LHCN-M2 (cell line): ENCODE results near the gene JAKMIP3. TPM values are rescaled to one million over a fixed set of nuclear protein-coding genes. Genes with fewer than 3 reads are reported as not detected.

Experiments used
- DNase-seq: peaks from one replicate; pipeline ENCODE4 v3.0.0-alpha.2; 2012; ENCODE audit warnings: low read depth
- total RNA-seq: library from RNA; depleted of rRNA; stranded (reverse); fragments of >200 nt; gene quantifications from 2 replicates; pipeline ENCODE4 v1.2.3, GENCODE V29; 2014

The JAKMIP3 gene
- total RNA-seq, 1 experiment from 2014 or later: not detected

GRCh38 chr10:132097609-132098377 lies 32.0 kb downstream of the JAKMIP3 start:
- DNase-seq: no peak

GRCh38 chr10:132098539-132099388 lies 33.0 kb downstream of the JAKMIP3 start:
- DNase-seq: no peak

DNA sequence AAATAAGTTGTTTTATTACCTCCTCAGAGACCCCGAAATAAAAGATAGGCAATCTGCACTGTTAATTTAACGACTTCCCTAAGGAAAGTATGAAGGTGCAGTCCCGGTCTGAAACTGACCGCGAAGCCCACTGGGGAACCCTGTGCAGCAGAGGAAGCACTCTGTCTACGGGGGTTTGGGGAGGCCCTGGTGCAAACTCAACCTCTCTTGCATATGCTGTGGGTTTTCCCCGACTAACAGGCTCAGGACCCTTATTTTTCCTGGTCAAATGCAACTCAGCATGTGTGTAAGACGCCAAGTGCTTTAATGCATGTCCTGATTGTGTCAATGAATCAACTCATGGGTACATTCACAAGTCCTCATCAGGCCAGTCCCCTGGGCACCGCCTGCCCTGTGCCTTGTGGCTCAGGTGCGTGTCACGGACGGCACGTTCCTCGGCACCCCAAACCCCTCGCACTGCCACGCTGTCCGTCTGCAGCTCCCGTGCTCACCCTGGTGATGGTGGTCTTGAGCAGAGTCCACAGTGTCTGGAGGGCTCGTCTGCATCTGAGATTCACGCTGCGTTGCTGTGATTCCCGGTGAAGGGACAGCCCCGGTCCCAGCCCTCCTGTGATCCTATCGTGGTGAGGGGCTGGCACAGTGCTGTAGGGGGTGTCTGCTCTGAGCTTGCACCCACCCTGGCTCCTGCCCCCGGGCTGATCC lies 33.8 kb downstream of the JAKMIP3 start:
- no peak for DNase-seq

DNA sequence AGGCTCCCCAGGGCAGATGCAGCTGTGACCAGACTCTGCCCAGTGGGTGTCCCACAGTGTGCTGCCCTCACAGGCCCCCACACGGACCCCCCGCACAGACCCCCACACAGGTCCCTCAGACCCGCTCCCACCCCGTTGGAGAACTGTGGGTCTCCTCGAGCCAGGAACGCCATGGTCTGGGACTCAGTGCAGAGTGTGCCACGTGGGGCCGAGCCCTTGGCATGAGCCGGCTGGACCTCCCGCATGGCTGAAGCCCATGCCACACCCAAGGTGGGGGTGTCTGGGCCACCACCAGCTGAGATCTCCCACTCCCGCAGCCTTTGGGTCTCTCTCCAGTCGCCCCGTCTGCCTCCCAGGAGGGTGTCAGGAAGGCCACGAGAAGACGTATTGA lies 34.3 kb downstream of the JAKMIP3 start:
- DNase-seq: no peak

DNA sequence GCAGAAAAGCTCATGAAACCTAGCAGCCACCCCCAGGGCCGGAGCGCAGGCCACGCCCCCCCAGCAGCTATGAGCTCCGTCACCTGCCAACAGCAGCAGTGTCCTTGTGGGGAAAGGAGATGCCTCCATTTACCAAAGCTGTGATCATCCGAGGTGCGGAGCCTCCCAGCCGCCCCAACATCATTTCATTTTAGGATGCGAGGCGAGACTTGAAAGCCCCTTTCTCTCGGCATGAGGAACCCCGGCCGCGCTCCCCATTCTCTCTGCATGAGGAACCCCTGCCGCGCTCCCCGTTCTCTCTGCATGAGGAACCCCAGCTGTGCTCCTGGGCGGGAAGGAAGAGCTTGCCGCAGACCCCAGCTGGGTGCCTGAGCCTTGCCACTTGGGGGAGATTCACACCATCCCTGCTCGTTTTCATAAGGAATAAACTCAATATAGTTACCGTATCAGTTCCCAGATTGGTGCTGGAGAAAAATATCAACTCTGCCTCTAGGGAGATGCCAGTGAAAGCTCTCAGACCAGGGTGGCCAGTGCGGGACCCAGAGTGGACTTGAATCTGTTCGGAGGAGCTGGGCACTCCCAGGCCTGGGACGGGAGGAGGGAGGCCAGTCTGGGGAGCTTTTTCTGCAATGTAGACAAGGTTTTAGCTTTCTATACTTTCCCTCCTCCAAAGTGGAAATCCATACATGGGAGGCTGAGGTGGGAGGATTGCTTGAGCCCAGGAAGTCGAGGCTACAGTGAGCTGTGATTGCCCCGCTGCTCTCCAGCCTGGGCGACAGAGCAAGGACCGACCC lies 35.0 kb downstream of the JAKMIP3 start:
- DNase-seq: no peak

DNA sequence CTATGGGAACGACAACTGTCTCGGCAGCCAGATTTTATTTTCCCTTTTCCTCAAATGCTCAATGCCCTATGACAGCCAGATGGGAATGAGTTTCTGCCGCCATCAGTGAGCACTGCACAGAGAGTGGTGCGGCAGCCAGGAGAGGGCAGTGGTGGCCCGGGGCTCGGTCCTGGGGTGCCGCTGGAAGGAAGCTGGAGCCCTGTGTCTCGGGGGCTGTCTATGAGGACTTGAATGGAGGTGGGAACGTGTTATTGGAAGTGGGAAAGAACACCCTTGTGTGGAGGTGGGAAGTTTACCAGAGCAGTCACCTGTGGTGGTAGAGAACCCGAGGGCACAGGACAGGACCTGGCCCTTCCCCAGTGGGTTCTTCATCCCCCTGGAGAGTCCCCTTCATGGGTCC lies 35.8 kb downstream of the JAKMIP3 start:
- no peak for DNase-seq

DNA sequence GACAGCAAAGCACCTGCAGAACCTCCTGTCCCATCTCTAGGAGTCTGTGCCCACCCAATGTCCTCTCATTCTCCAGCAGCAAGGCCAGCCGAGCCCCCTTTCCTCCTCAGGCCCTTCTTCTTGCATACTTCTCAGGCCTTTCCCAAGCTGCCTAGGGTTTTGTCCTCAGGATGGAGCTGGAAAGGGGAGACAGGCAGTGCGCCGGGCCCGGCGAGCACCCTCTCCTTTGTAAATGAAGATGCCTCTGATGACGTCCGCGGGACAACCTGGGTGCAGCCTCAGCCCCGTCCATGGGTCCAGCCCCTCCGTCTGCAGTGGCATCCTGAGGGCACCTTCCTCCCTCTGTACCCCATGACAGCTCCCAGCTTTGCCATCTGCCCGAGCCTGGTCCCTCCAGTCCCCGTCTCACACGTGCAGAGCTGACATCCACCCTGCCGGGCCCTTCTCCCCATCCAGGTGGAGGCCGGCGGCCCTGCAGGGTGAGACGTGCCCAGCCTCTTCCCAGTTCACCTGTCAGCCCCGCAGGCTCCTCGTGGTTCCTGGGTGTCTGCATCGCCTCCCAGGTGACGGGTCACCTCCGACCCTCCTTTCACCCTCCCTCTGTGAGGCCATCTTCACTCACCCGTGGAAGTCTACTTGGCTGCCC lies 36.4 kb downstream of the JAKMIP3 start:
- no peak for DNase-seq

- DNase-seq: no peak
Observed at GRCh38 chr10:132102717-132103110, 37.0 kb downstream of the JAKMIP3 start.

- no peak for DNase-seq
Observed at GRCh38 chr10:132103116-132103910, 37.6 kb downstream of the JAKMIP3 start.

DNA sequence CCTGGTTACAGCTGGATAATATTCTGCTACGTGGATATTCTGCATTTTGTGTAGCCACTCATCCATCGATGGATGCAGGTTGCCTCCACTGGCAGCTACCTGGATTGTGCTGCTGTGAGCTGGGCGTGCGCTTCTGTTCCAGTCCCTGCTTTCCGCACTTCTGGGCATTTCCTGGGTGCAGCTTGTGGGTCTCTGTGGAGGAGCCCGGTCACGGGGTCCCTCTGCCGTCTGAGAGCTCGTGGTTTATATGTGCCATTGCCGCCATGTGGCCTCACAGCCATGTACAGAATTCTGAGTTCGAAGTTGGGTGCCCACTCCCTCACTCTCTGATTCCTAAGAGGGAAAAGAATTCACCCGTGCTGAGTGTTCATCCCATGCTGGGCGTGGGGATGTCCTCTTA lies 38.3 kb downstream of the JAKMIP3 start:
- no peak for DNase-seq

DNA sequence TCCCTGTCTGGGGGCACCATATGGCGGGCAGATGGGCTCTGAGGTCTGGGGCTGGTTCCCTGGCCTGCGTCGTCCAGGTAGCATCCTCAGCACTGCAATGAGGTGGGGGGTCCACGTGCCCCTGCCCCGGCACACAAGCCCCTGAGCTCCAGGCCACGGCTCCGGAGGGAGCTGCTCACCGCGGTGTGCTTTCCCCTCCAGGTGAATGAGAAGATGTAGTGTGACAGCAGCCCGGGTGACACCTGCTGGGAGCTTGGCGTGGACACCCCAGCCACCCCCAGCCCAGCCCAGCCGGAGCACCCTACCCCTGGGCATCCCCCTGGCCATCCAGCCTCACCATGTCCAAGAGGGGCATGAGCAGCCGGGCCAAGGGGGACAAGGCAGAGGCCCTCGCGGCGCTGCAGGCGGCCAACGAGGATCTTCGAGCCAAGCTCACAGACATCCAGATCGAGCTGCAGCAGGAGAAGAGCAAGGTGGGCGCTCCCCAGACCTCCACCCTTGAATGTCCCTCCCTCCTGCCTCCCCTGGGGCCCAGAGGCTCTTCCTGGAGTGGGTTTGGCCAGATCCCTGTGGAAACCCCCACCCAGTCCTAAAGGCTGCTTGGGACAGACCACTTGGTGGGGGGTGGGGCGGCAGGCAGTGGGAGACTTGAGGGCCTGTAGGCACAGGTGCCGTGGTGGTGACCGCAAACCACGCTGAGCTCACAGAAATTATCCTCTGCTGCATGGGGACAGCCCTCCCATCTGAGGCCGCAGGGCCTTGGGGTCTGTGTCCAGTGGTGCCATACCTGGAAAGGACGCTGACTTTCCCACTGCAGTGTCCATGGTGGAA lies 38.9 kb downstream of the JAKMIP3 start:
- DNase-seq: no peak

- DNase-seq: no peak
Observed at GRCh38 chr10:132105302-132105995, 39.7 kb downstream of the JAKMIP3 start.

- no peak for DNase-seq
Observed at GRCh38 chr10:132106431-132106830, 40.7 kb downstream of the JAKMIP3 start.

DNA sequence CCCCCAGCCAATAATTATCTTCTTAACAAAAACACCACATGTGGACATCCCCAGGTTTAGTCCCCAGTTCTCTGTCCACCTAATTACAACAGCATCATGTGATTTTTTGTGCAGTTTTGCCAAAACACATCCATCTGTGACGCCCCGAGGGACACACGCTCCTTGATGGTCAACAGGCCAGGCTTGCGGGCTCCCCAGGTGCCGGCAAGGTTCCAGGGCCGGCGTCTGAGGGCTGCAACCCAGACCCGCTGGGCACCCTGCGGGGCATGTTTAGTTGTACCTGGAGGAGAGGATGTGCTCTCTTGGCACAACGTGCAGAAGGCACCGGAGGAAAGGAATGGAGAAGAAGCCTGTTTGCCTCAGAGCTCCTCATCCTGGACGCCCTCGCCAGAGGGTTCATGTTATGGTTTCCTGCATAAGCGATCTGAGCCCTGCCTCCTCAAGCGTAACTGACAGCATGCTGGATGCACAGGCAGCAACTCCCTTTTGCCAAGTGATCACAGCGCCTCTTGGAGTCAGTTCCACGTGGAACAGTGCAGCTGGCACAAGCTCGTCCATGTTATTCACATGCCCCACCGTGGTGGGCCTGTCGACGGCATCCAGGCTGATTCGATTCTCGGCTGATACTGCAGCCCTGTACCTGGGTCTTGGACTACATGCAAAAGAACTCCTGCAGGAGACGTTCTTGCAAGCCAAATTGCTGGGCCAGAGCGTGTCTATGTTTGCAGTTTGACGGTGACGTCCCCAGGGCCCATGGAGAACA lies 41.6 kb downstream of the JAKMIP3 start:
- no peak for DNase-seq

DNA sequence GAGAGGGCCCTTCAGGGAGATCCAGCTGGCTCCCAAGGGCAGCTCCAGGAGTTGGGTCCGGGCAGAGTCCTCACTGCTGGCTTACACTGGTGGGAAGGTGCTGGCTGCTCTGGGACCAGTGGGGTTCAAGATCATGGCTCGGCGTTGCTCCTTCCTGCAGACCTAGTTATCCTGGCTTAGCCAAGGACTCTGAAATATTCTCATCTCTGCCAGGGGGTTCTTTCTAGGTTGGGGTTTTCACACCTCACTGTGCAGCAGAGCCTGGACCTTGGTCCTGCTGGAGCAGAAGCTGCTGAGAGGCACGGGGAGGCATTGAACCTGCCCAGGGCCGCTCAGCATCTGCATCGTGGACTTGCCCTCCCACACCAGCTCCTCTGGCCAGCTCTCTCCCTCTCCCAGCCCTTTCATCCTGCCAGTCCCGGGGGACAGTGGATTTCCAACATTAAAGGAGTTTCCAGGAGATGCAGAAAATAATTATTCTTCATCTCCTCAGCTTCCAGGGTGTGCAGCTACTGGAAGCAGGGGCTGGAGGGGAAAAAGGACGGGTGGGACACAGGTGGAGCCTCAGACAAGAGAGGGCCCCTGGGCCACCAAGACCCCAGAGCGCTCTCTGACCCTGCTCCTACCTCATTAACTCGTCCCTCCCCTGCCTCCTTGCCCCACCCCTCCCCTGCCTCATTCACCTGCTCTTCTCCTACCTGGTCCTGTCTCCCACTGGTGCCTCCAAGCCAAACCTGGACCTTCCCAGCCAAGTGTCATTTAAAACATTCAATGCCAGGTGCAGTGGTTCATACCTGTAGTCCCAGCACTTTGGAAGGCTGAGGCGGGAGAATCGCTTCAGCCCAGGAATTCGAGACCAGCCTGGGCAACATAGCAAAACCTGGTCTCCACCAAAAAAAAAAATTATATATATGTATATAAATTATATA lies 42.5 kb downstream of the JAKMIP3 start:
- DNase-seq: no peak

- DNase-seq: no peak
Observed at GRCh38 chr10:132109341-132110110, 43.8 kb downstream of the JAKMIP3 start.
